Measurements from ENCODE around the gene FGD1.

- TF ChIP-seq ATF3 (CRISPR knock-in tag; IDR thresholded peaks at IDR 0.05) (no peak), MAX (IDR thresholded peaks at IDR 0.05) (no peak), CTCF (CRISPR knock-in tag; IDR thresholded peaks at IDR 0.05) (no peak), ZNF350 (CRISPR knock-in tag; IDR thresholded peaks at IDR 0.05; ENCODE audit: borderline replicate concordance, low read depth) (no peak), CAMTA2 (CRISPR knock-in tag; IDR thresholded peaks at IDR 0.05; ENCODE audit: borderline replicate concordance) (no peak), HNRNPH1 (optimal IDR thresholded peaks at IDR 0.05; ENCODE audit: low read depth, low read length) (no peak), POGZ (CRISPR knock-in tag; IDR thresholded peaks at IDR 0.05) (no peak), SIN3B (IDR thresholded peaks at IDR 0.05; ENCODE audit: low read length) (no peak), TAF1 (CRISPR knock-in tag; IDR thresholded peaks at IDR 0.05) (no peak), TMF1 (CRISPR knock-in tag; IDR thresholded peaks at IDR 0.05; ENCODE audit: low read depth) (no peak), ZNF639 (CRISPR knock-in tag; conservative IDR thresholded peaks at IDR 0.05) (no peak)
Observed at GRCh38 chrX:54449929-54450328, 46.1 kb downstream of the FGD1 start.

All from HepG2 (cell line).